Progenitor cell of endocrine pancreas (in vitro differentiated cells): ENCODE measurements around the gene CNPY2. TPM values are rescaled to one million over a fixed set of nuclear protein-coding genes. Genes with fewer than 3 reads are reported as not detected.
"Not testable (repeated sequence)": the region's sequence is repeated elsewhere in the genome, so short reads cannot be mapped to it uniquely, and the experiment has no call there.

Source experiments
- DNase-seq: peaks from one replicate; pipeline ENCODE4 v3.0.0; 2021; ENCODE audit warnings: low spot score; ENCODE audit not compliant: unreplicated experiment
- H3K27ac Mint-ChIP-seq: 2 replicates; pipeline ENCODE4 v1.8.0; 2021; ENCODE audit warnings: mild to moderate bottlenecking, moderate library complexity, mixed read lengths
- H3K27me3 Mint-ChIP-seq: 2 replicates; pipeline ENCODE4 v1.8.0; 2021; ENCODE audit warnings: mixed read lengths
- H3K36me3 Mint-ChIP-seq: 2 replicates; pipeline ENCODE4 v1.8.0; 2022; ENCODE audit warnings: mixed read lengths; ENCODE audit not compliant: insufficient read depth
- H3K4me1 Mint-ChIP-seq: 2 replicates; pipeline ENCODE4 v1.8.0; 2021; ENCODE audit warnings: low read depth, mixed read lengths
- H3K4me3 Mint-ChIP-seq: 2 replicates; pipeline ENCODE4 v1.8.0; 2021; ENCODE audit warnings: low read depth, mild to moderate bottlenecking, moderate library complexity, mixed read lengths
- H3K9me3 Mint-ChIP-seq: 2 replicates; pipeline ENCODE4 v1.8.0; 2021; ENCODE audit warnings: low read depth, mixed read lengths
- total RNA-seq: library from RNA; stranded (reverse); gene quantifications from 2 replicates; pipeline ENCODE4 v1.2.1, GENCODE V29; 2021
- TF ChIP-seq, protein P1 (sequence below): fragments of 200-600 bp; sonication (generic); IDR thresholded peaks from one replicate; pipeline ENCODE4 v1.5.0; 2021; ENCODE audit warnings: antibody characterized with exemption, mild to moderate bottlenecking; ENCODE audit not compliant: unreplicated experiment

CNPY2 gene
- total RNA-seq, 1 donor from 2014 or later = 230 TPM

GRCh38 chr12:56326533-56326932 is 10.7 kb upstream of the CNPY2 start:
- H3K9me3 Mint-ChIP-seq = no peaks in the 10 kb centered on the region
- DNase-seq = no peak
- H3K4me1 Mint-ChIP-seq = peaks cover 2% of the 10 kb centered on the region
- TF ChIP-seq, protein P1, sequence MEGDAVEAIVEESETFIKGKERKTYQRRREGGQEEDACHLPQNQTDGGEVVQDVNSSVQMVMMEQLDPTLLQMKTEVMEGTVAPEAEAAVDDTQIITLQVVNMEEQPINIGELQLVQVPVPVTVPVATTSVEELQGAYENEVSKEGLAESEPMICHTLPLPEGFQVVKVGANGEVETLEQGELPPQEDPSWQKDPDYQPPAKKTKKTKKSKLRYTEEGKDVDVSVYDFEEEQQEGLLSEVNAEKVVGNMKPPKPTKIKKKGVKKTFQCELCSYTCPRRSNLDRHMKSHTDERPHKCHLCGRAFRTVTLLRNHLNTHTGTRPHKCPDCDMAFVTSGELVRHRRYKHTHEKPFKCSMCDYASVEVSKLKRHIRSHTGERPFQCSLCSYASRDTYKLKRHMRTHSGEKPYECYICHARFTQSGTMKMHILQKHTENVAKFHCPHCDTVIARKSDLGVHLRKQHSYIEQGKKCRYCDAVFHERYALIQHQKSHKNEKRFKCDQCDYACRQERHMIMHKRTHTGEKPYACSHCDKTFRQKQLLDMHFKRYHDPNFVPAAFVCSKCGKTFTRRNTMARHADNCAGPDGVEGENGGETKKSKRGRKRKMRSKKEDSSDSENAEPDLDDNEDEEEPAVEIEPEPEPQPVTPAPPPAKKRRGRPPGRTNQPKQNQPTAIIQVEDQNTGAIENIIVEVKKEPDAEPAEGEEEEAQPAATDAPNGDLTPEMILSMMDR = no peak
- H3K27ac Mint-ChIP-seq = no peak overlapping the region
- peaks cover 19% of the 10 kb centered on the region for H3K36me3 Mint-ChIP-seq
- H3K27me3 Mint-ChIP-seq = no peaks in the 10 kb centered on the region
- H3K4me3 Mint-ChIP-seq = no peak overlapping the region

GRCh38 chr12:56326126-56326525 is 10.3 kb upstream of the CNPY2 start:
- Mint-ChIP-seq H3K4me3 (no peak overlapping the region), H3K4me1 (peaks cover 2% of the 10 kb centered on the region), H3K9me3 (no peaks in the 10 kb centered on the region), H3K27ac (no peak overlapping the region), H3K36me3 (peaks cover 19% of the 10 kb centered on the region), H3K27me3 (no peaks in the 10 kb centered on the region)
- TF ChIP-seq, protein P1 = no peak
- DNase-seq = no peak

GRCh38 chr12:56324206-56324605 is 8.4 kb upstream of the CNPY2 start:
- Mint-ChIP-seq H3K27me3 (no peaks in the 10 kb centered on the region), H3K27ac (no peak overlapping the region), H3K4me3 (no peak overlapping the region), H3K4me1 (peaks cover 2% of the 10 kb centered on the region), H3K36me3 (peaks cover 19% of the 10 kb centered on the region), H3K9me3 (no peaks in the 10 kb centered on the region)
- no peak for DNase-seq
- TF ChIP-seq, protein P1 = no peak

GRCh38 chr12:56321610-56322009 is 5.8 kb upstream of the CNPY2 start:
- H3K4me3 Mint-ChIP-seq, H3K27ac Mint-ChIP-seq, H3K4me1 Mint-ChIP-seq, H3K9me3 Mint-ChIP-seq, DNase-seq, H3K27me3 Mint-ChIP-seq: not testable (repeated sequence)
- H3K36me3 Mint-ChIP-seq = peaks cover 17% of the 10 kb centered on the region

DNA sequence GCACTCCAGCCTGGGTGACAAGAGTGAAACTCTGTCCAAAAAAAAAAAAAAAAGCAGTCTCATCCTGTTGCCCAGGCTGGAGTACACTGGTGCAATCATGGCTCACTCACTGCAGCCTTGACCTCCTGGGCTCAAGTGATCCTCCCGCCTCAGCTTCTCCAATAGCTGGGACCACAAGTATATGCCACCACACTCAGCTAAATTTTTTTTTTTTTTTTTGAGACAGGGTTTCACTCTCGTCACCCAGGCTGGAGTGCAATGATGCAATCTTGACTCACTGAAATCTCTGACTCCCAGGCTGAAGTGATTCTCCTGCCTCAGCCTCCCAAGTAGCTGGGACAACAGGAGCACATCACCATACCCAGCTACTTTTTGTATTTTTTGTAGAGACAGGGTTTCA is 5.2 kb upstream of the CNPY2 start:
- H3K27me3 Mint-ChIP-seq = no peaks in the 10 kb centered on the region
- H3K27ac Mint-ChIP-seq = no peak overlapping the region
- peaks cover 17% of the 10 kb centered on the region for H3K36me3 Mint-ChIP-seq
- TF ChIP-seq, protein P1 = no peak
- DNase-seq = no peak
- H3K4me3 Mint-ChIP-seq = no peak overlapping the region
- H3K9me3 Mint-ChIP-seq = no peaks in the 10 kb centered on the region
- peaks cover 2% of the 10 kb centered on the region for H3K4me1 Mint-ChIP-seq

GRCh38 chr12:56317675-56318074 is 1.9 kb upstream of the CNPY2 start:
- no peak overlapping the region for H3K4me3 Mint-ChIP-seq
- DNase-seq = no peak
- peaks cover 2% of the 10 kb centered on the region for H3K36me3 Mint-ChIP-seq
- H3K4me1 Mint-ChIP-seq = peaks cover 9% of the 10 kb centered on the region
- TF ChIP-seq, protein P1 = no peak
- no peaks in the 10 kb centered on the region for H3K27me3 Mint-ChIP-seq
- no peak overlapping the region for H3K27ac Mint-ChIP-seq
- no peaks in the 10 kb centered on the region for H3K9me3 Mint-ChIP-seq
